ENCODE results near the gene ARHGAP8. TPM values are rescaled to one million over a fixed set of nuclear protein-coding genes. Genes with fewer than 3 reads are reported as not detected.

ARHGAP8 gene
- total RNA-seq, 4 donors from 2014 or later: 1.5 to 6.9 (median 4.2) TPM

DNA sequence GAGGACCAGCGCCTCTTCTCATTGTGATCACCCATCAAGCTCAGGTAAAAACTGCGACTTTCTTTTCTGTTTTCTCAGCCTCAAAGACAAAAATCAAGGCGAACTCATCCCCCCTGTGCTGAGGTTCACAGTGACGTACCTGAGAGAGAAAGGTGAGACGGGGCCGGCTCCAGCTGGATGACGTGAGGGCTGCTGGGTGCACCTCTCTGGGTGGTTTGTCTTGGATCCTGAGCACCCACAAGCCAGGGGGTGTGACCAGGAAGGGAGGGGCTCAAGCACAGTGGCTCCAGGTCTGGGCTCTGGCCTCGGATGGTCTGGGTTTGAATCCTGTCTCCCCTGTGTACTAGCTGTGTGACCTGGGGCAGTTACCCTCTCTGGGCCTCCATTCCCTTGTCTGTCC lies 92.8 kb downstream of the ARHGAP8 start:
- Histone ChIP-seq H3K27ac (no peak overlapping the region), H3K4me3 (no peak overlapping the region), H3K9me3 (no peaks in the 10 kb centered on the region), H3K4me1 (no peaks in the 10 kb centered on the region), H3K27me3 (no peaks in the 10 kb centered on the region), H3K36me3 (no peaks in the 10 kb centered on the region)
- DNase-seq (ENCODE audit: low spot score in 2 of 2): no peak
- TF ChIP-seq, protein P1, sequence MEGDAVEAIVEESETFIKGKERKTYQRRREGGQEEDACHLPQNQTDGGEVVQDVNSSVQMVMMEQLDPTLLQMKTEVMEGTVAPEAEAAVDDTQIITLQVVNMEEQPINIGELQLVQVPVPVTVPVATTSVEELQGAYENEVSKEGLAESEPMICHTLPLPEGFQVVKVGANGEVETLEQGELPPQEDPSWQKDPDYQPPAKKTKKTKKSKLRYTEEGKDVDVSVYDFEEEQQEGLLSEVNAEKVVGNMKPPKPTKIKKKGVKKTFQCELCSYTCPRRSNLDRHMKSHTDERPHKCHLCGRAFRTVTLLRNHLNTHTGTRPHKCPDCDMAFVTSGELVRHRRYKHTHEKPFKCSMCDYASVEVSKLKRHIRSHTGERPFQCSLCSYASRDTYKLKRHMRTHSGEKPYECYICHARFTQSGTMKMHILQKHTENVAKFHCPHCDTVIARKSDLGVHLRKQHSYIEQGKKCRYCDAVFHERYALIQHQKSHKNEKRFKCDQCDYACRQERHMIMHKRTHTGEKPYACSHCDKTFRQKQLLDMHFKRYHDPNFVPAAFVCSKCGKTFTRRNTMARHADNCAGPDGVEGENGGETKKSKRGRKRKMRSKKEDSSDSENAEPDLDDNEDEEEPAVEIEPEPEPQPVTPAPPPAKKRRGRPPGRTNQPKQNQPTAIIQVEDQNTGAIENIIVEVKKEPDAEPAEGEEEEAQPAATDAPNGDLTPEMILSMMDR (IDR thresholded peaks at IDR 0.05): no peak
- no peak for TF ChIP-seq EP300 (IDR thresholded peaks at IDR 0.05)
- no peak for TF ChIP-seq POLR2AphosphoS5 (IDR thresholded peaks at IDR 0.05)
- no peak for TF ChIP-seq POLR2A (IDR thresholded peaks at IDR 0.05)
- WGBS: over 99% methylated on average over 7 of the region's 8 CpGs

DNA sequence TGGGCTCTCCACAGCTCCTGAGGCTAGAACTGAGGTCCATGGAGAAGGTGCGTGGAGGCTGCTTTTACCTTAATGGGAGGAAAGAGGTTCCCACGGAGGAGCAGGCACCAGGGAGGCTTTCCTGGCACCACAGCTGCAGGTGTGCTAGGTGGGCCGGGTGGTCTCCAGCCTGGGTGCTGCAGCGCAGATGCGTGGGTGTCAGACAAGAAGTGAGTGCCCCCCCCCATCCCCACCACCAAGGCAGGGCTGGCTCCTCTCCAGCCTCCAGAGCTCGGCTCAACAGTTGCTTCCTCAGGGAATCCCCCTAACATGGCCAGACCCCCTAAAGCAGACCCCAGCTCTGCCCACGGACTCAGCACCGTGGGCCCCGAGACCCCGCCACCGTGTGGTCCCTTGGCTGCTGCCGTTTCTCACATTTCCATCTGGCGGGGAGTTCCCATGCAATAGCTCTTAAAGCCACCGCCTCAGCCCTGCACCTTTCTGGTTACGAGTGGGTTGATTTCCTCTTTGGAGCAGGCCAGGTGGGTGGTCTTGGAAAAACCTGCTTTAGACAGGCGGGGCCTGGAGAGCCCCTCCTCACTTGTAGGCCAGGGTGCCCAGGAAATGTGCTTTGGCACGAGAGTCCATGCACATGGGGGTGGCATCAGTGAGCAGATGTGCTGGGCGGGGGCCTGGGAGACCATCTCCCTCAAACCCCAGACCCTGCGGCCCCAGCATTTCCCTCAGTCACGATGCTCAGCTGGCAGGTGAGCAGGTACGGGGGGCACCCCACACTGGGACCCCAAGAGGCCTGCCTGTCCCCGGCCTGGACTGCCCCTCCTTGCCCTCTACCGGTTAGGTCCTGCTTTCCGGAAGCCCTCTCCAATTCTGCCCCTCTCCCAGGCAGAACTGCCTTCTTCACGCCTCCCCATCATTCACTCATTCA lies 93.7 kb downstream of the ARHGAP8 start:
- Histone ChIP-seq H3K27me3 (no peaks in the 10 kb centered on the region), H3K4me3 (no peak overlapping the region), H3K27ac (no peak overlapping the region), H3K9me3 (no peaks in the 10 kb centered on the region), H3K4me1 (no peaks in the 10 kb centered on the region), H3K36me3 (no peaks in the 10 kb centered on the region)
- TF ChIP-seq POLR2A (IDR thresholded peaks at IDR 0.05): no peak
- TF ChIP-seq, protein P1 (IDR thresholded peaks at IDR 0.05): no peak
- TF ChIP-seq EP300 (IDR thresholded peaks at IDR 0.05): no peak
- no peak for TF ChIP-seq POLR2AphosphoS5 (IDR thresholded peaks at IDR 0.05)
- no peak for DNase-seq (ENCODE audit: low spot score in 2 of 2)
- 86% methylated on average over 21 of the region's 25 CpGs for WGBS

DNA sequence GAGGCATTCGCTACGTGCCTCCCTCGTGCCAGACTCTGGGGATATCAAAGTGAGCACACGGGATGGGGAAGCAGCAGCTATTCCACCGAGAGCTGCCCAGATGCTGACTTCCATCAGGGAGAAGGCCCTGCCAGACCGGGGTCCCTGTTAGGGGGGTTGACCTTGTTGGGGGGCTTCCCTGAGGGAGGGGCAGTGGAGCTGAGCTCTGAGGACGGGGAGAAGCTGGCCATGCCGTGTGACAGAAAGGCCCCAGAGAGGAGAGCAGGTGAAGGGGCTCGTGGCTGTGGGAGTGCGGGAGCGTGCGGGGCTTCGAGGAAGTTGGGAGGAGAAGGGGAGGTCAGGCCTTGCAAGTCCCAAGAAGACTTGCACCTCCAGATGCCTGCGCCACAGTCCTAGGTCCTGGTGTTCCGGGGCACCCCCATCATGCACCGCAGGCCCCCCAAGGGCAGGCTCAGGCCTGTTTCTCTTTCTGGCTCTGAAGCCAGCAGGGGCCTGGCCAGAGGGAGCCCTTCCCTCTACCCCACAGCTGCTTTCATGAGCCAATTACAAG lies 94.4 kb downstream of the ARHGAP8 start:
- Histone ChIP-seq H3K36me3 (no peaks in the 10 kb centered on the region), H3K27ac (no peak overlapping the region), H3K4me1 (no peaks in the 10 kb centered on the region), H3K27me3 (no peaks in the 10 kb centered on the region), H3K4me3 (no peak overlapping the region), H3K9me3 (no peaks in the 10 kb centered on the region)
- TF ChIP-seq EP300 (IDR thresholded peaks at IDR 0.05) (no peak), POLR2AphosphoS5 (IDR thresholded peaks at IDR 0.05) (no peak)
- TF ChIP-seq, protein P1 (IDR thresholded peaks at IDR 0.05): no peak
- DNase-seq (ENCODE audit: low spot score in 2 of 2): no peak
- whole genome bisulfite sequencing: 87% methylated on average over 16 of the region's 16 CpGs

DNA sequence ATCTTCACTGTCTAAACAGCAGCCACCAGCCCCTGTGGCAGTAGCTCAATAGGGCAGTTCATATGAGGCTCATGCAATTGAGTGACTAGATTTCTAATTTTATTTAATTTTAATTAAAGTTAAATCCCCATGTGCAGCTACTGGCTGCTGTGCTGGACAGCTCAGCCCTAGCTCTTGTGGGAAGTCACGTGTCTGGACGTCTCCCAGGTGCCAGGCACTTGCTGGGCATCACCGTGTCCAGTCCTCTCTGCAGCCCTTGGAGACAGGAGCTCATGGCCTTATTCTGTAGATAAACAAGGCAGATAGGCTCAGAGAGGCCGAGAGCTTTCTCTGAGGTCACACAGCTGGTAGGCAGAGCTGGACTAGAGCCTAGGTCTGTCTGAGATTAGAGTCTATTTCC lies 95.0 kb downstream of the ARHGAP8 start:
- DNase-seq (ENCODE audit: low spot score in 2 of 2): no peak
- 50% methylated on average over 4 of the region's 4 CpGs for WGBS
- Histone ChIP-seq H3K27me3 (no peaks in the 10 kb centered on the region), H3K9me3 (no peaks in the 10 kb centered on the region), H3K27ac (no peak overlapping the region), H3K36me3 (no peaks in the 10 kb centered on the region), H3K4me1 (no peaks in the 10 kb centered on the region), H3K4me3 (no peak overlapping the region)
- no peak for TF ChIP-seq POLR2A (IDR thresholded peaks at IDR 0.05)
- no peak for TF ChIP-seq EP300 (IDR thresholded peaks at IDR 0.05)
- TF ChIP-seq, protein P1 (IDR thresholded peaks at IDR 0.05): no peak
- no peak for TF ChIP-seq POLR2AphosphoS5 (IDR thresholded peaks at IDR 0.05)

DNA sequence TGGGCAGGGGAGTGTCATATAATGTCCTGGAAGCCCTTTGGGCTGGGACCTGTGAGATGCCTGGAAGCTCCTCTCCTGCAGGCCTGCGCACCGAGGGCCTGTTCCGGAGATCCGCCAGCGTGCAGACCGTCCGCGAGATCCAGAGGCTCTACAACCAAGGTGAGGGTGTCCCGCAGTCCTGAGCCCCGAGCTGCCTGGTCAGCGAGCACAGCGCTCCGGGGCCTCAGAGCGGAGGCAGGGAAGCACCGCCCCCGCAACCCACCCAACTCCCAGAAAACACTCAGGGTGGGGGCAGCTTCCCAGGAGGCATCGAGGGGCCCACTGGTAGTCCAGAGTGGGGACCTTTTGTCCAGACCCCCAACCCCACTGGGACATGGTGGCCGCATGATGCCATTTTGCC lies 95.5 kb downstream of the ARHGAP8 start:
- TF ChIP-seq EP300 (IDR thresholded peaks at IDR 0.05): no peak
- no peak for TF ChIP-seq POLR2A (IDR thresholded peaks at IDR 0.05)
- TF ChIP-seq, protein P1 (IDR thresholded peaks at IDR 0.05): no peak
- no peak for TF ChIP-seq POLR2AphosphoS5 (IDR thresholded peaks at IDR 0.05)
- H3K36me3 ChIP-seq: no peaks in the 10 kb centered on the region
- no peaks in the 10 kb centered on the region for H3K9me3 ChIP-seq
- H3K4me3 ChIP-seq: no peak overlapping the region
- no peak for DNase-seq (ENCODE audit: low spot score in 2 of 2)
- 100% methylated on average over 1 of the region's 18 CpGs for WGBS
- H3K27me3 ChIP-seq: no peaks in the 10 kb centered on the region
- H3K27ac ChIP-seq: no peak overlapping the region
- H3K4me1 ChIP-seq: no peaks in the 10 kb centered on the region
